Activated B cell treated with CpG ODN at 0.5 μM for 24 hours (primary cell): ENCODE results near the gene TRAPPC8. TPM values are rescaled to one million over a fixed set of nuclear protein-coding genes. Genes with fewer than 3 reads are reported as not detected.
"Not testable (repeated sequence)": the region's sequence is repeated elsewhere in the genome, so short reads cannot be mapped to it uniquely, and the experiment has no call there.

Experiments used
- ATAC-seq: fragments of 200-7000 bp; cut with Tn5 transposase; one replicate; pipeline ENCODE4 v1.10.0; 2021; ENCODE audit warnings: low read depth, mild to moderate bottlenecking, moderate library complexity
- CTCF ChIA-PET: fragments of 350-600 bp; sonication (Branson Sonifier 250); formaldehyde crosslinking; loops from one replicate; lab custom pipeline; 2021; ENCODE audit warnings: antibody characterized with exemption; lab: Charles Lee
- POLR2A ChIA-PET: fragments of 350-600 bp; sonication (Branson Sonifier 250); formaldehyde crosslinking; loops from one replicate; lab custom pipeline; 2021; ENCODE audit warnings: antibody characterized with exemption; lab: Charles Lee
- DNase-seq: peaks from one replicate; pipeline ENCODE4 v3.0.0; 2022
- H3K27ac Mint-ChIP-seq: one replicate; pipeline ENCODE4 v1.8.0; 2020; ENCODE audit warnings: mixed read lengths
- H3K27me3 Mint-ChIP-seq: one replicate; pipeline ENCODE4 v1.8.0; 2021; ENCODE audit warnings: mixed read lengths
- H3K36me3 Mint-ChIP-seq: one replicate; pipeline ENCODE4 v1.8.0; 2021; ENCODE audit warnings: low read depth, mixed read lengths
- H3K4me1 Mint-ChIP-seq: one replicate; pipeline ENCODE4 v1.8.0; 2021; ENCODE audit warnings: mixed read lengths
- H3K4me3 Mint-ChIP-seq: one replicate; pipeline ENCODE4 v1.8.0; 2020; ENCODE audit warnings: mild to moderate bottlenecking, mixed read lengths
- H3K9me3 Mint-ChIP-seq: one replicate; pipeline ENCODE4 v1.8.0; 2020; ENCODE audit warnings: mixed read lengths
- intact Hi-C: fragments of 100-400 bp; cut with micrococcal nuclease; formaldehyde crosslinking; loops from one replicate; pipeline ENCODE4 v1.15.1; 2024
- total RNA-seq: library from RNA; stranded (reverse); gene quantifications from 2 replicates; pipeline ENCODE4 v1.2.3, GENCODE V29; 2022
- TF ChIP-seq, protein P1 (sequence below): fragments of 200-600 bp; IDR thresholded peaks from one replicate; pipeline ENCODE4 v1.8.0; 2022; ENCODE audit warnings: antibody characterized with exemption, mild to moderate bottlenecking

The TRAPPC8 gene
- total RNA-seq, 1 donor from 2014 or later, result 69.2 TPM

DNA sequence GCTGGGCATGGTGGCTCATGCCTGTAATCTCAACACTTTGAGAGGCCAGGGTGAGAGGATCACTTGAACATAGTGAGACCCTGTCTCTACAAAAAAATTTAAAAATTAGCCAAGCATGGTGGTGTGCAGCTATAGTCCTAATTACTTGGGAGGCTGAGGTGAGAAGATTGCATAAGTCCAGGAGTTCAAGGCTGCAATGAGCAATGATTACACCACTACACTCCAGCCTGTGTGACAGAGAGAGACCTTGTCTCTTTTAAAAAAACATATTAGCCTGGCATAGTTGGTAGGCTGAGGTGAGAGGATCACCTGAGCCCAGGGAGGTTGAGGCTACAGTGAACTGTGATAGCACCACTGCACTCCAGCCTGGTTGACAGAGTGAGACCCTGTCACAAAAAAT is 13.7 kb downstream of the TRAPPC8 start:
- H3K9me3 Mint-ChIP-seq, result no peaks in the 10 kb centered on the region
- peaks cover 54% of the 10 kb centered on the region for H3K36me3 Mint-ChIP-seq
- DNase-seq (no peak), ATAC-seq (no peak)
- TF ChIP-seq, protein P1, sequence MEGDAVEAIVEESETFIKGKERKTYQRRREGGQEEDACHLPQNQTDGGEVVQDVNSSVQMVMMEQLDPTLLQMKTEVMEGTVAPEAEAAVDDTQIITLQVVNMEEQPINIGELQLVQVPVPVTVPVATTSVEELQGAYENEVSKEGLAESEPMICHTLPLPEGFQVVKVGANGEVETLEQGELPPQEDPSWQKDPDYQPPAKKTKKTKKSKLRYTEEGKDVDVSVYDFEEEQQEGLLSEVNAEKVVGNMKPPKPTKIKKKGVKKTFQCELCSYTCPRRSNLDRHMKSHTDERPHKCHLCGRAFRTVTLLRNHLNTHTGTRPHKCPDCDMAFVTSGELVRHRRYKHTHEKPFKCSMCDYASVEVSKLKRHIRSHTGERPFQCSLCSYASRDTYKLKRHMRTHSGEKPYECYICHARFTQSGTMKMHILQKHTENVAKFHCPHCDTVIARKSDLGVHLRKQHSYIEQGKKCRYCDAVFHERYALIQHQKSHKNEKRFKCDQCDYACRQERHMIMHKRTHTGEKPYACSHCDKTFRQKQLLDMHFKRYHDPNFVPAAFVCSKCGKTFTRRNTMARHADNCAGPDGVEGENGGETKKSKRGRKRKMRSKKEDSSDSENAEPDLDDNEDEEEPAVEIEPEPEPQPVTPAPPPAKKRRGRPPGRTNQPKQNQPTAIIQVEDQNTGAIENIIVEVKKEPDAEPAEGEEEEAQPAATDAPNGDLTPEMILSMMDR, result no peak
- no peak overlapping the region for H3K27ac Mint-ChIP-seq
- ChIA-PET POLR2A (no interaction called here), CTCF (no interaction called here)
- intact Hi-C loops, result no loop called here
- peaks cover 6% of the 10 kb centered on the region for H3K4me1 Mint-ChIP-seq
- no peak overlapping the region for H3K4me3 Mint-ChIP-seq
- no peaks in the 10 kb centered on the region for H3K27me3 Mint-ChIP-seq

DNA sequence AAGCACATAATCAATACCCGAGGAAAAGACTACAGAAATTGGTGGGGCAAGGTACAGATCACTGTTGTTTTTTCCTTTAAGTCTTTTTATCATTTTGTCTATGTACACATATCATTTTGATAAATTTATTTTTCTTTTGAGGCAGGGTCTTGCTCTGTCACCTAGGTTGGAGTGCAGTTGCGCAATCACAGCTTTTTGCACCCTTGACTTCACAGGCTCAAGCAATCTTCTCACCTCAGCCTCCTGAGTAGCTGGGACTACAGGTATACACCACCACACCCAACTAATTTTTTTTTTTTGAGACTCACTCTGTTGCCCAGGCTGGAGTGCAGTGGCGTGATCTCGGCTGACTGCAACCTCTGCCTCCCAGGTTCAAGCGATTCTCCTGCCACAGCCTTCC is 15.9 kb downstream of the TRAPPC8 start:
- H3K27ac Mint-ChIP-seq, H3K4me1 Mint-ChIP-seq, H3K4me3 Mint-ChIP-seq, ATAC-seq, DNase-seq, H3K9me3 Mint-ChIP-seq, intact Hi-C loops, CTCF ChIA-PET, POLR2A ChIA-PET, H3K27me3 Mint-ChIP-seq: not testable (repeated sequence)
- peaks cover 63% of the 10 kb centered on the region for H3K36me3 Mint-ChIP-seq

DNA sequence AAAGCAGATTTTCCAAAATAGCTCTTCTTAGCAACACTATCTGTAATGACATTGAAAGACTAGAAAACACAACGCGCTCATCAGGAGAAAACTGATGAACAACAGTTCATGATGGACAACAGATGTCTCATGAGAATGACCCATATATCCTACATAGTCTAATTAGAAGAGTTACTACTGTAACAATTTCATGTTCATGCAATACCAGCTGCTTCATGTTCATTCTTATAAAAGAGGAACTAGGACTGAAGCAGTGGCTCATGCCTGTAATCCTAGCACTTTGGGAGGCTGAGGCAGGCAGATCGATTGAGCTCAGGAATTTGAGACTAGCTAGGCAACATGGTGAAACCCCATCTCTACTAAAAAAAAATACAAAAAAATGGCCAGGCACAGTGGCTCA is 22.7 kb downstream of the TRAPPC8 start:
- Mint-ChIP-seq H3K27me3 (no peaks in the 10 kb centered on the region), H3K27ac (no peak overlapping the region), H3K36me3 (peaks cover 57% of the 10 kb centered on the region), H3K9me3 (no peaks in the 10 kb centered on the region), H3K4me3 (no peak overlapping the region), H3K4me1 (peaks cover 2% of the 10 kb centered on the region)
- no peak for DNase-seq
- TF ChIP-seq, protein P1, result no peak
- no peak for ATAC-seq
- ChIA-PET POLR2A (no interaction called here), CTCF (no interaction called here)
- intact Hi-C loops, result no loop called here

DNA sequence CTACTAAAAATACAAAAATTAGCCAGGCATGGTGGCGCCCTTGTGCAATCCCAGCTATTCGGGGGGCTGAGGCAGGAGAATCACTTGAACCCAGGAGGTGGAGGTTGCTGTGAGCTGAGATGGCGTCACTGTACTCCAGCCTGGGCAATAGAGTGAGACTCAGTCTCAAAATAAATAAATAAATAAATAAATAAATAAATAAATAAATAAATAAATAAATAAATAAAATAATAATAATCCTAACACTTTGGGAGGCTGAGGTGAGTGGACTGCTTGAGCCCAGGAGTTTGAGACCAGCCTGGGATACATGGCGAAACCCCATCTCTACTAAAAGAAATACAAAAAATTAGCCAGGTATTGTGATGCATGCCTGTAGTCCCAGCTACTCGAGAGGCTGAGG is 23.6 kb downstream of the TRAPPC8 start:
- DNase-seq, H3K27me3 Mint-ChIP-seq, H3K9me3 Mint-ChIP-seq, H3K4me3 Mint-ChIP-seq, ATAC-seq, intact Hi-C loops, H3K27ac Mint-ChIP-seq, POLR2A ChIA-PET, CTCF ChIA-PET, H3K4me1 Mint-ChIP-seq: not testable (repeated sequence)
- peaks cover 58% of the 10 kb centered on the region for H3K36me3 Mint-ChIP-seq

DNA sequence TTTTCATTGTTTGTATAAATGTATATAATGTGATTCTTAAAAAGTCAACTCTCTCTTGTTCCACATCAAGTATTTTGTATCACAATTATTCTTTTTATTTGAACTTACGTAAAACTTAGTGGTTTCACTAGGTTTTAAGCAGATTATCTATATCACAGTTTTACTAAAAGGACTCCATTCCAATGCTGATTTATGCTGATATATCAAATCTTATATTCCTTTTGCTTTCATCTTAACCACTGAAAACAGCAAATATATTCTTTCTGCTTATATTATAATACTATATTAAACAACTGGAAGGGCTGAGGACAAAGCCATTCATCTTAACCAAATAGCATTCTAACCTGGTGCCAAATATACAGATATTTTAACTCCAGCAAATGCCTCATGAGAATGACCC is 24.2 kb downstream of the TRAPPC8 start:
- no peak for ATAC-seq
- DNase-seq, result no peak
- ChIA-PET POLR2A (no interaction called here), CTCF (no interaction called here)
- H3K36me3 Mint-ChIP-seq, result peaks cover 62% of the 10 kb centered on the region
- H3K27me3 Mint-ChIP-seq, result no peaks in the 10 kb centered on the region
- no peak overlapping the region for H3K27ac Mint-ChIP-seq
- no peaks in the 10 kb centered on the region for H3K9me3 Mint-ChIP-seq
- H3K4me3 Mint-ChIP-seq, result no peak overlapping the region
- H3K4me1 Mint-ChIP-seq, result no peaks in the 10 kb centered on the region
- TF ChIP-seq, protein P1, result no peak
- intact Hi-C loops, result no loop called here

DNA sequence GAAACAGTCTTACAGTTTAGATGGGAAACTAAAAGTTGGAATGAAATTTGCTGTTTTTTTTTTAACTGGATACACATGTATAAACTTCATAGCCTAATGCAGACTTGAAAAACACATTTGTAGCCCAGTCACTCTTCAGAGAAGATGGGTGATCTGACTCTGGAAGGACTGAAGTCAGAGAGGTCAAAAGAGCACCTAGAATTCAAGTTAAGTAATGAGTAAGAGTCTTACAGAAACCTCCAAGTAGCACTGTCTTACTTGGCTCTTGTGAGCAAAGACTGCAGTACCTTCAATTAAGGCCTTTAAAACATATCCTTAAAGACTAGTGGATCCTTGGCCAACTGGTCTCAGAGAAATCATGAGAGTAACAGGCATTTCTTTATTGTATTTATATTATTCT is 41.9 kb downstream of the TRAPPC8 start:
- Mint-ChIP-seq H3K27ac (no peak overlapping the region), H3K4me1 (no peaks in the 10 kb centered on the region), H3K9me3 (no peaks in the 10 kb centered on the region), H3K36me3 (peaks cover 79% of the 10 kb centered on the region), H3K27me3 (no peaks in the 10 kb centered on the region), H3K4me3 (no peak overlapping the region)
- DNase-seq, result no peak
- CTCF ChIA-PET, result no interaction called here
- TF ChIP-seq, protein P1, result no peak
- intact Hi-C loops, result no loop called here
- no peak for ATAC-seq
- POLR2A ChIA-PET, result no interaction called here

DNA sequence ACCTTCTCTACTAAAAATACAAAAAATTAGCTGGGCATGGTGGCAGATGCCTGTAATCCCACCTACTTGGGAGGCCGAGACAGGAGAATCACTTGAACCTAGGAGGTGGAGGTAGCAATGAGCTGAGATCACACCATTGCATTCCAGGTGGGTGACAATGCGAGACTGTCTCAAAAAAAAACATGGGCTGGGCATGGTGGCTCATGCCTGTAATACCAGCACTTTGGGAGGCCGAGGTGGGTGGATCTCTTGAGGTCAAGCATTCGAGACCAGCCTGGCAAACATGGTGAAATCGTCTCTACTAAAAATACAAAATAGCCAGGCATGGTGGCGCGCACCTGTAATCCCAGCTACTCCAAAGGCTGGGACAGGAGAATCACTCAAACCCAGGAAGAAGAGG is 43.2 kb downstream of the TRAPPC8 start:
- DNase-seq, CTCF ChIA-PET, H3K27me3 Mint-ChIP-seq, POLR2A ChIA-PET, H3K9me3 Mint-ChIP-seq, H3K4me1 Mint-ChIP-seq, H3K4me3 Mint-ChIP-seq, H3K27ac Mint-ChIP-seq, ATAC-seq: not testable (repeated sequence)
- H3K36me3 Mint-ChIP-seq, result peaks cover 80% of the 10 kb centered on the region
- intact Hi-C loops, result loop anchor here (5.0 kb wide), 1 partner anchor 37 kb away; no protein-coding TSS in a partner anchor
